NCI-H2196 (cell line): ENCODE results near the gene RYR1.
"Not testable (repeated sequence)": the region's sequence is repeated elsewhere in the genome, so short reads cannot be mapped to it uniquely, and the experiment has no call there.

ENCODE experiments used
- DNase-seq: peaks from one replicate; lab custom pipeline; 2025; ENCODE audit not compliant: unreplicated experiment; lab: John Stamatoyannopoulos, UW

RYR1 gene

DNA sequence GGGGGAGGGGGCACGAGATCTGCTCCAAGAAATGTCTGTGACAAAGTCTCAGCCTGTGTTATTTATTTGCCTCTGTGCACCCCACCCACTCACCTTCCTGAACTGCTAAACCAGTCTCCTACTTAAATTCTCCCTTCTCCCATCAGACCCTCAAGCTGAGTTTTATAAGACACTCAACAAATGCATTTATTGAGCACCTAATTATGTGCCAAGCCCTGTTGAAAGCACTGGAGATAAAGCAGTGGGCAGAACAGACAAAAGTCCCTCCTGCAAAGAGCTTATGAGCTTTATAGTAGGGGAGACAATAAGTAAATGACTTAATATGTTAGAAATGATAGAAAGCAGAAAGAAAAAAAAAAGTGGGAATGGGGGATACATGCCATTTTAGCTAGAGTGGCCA, 34.0 kb upstream of the RYR1 start:
- no peak for DNase-seq

GRCh38 chr19:38400361-38400760, 33.1 kb upstream of the RYR1 start:
- DNase-seq = no peak

- no peak for DNase-seq
These were observed 32.3 kb upstream of the RYR1 start for GRCh38 chr19:38401148-38401547.

GRCh38 chr19:38402623-38402966, 30.9 kb upstream of the RYR1 start:
- DNase-seq = no peak

GRCh38 chr19:38402967-38403674, 30.4 kb upstream of the RYR1 start, which contains the start of gene FAM98C:
Gene FAM98C, plus strand, starts transcription at chr19:38403093. Its CDS starts 61 bp downstream, at chr19:38403154.
- DNase-seq = peak; percentile 97

DNA sequence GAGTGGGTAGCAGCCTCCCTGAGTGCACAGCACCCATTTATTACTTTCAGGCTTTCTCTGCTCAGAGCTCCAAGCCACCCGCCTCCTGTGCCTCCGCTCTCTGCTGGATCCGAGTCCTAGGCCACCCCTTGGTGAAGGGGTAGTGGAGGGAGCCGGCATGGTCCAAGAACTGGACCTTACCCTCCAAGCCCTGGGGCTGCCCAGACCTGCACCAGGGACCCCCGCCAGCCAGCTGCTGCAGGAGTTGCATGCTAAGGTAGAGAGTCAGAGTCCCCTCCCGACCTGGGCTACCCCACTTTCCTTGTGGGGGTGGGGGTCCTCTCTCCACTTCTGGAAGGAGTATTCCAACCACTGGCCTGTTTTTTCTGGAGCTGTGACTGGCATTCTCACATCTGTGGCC, 28.6 kb upstream of the RYR1 start:
- no peak for DNase-seq

- no peak for DNase-seq
These were observed 28.2 kb upstream of the RYR1 start for GRCh38 chr19:38405276-38405675.

- no peak for DNase-seq
These were observed 23.8 kb upstream of the RYR1 start for GRCh38 chr19:38409631-38410133.

- DNase-seq = not testable (repeated sequence)
These were observed 23.1 kb upstream of the RYR1 start for GRCh38 chr19:38410407-38410806.

DNA sequence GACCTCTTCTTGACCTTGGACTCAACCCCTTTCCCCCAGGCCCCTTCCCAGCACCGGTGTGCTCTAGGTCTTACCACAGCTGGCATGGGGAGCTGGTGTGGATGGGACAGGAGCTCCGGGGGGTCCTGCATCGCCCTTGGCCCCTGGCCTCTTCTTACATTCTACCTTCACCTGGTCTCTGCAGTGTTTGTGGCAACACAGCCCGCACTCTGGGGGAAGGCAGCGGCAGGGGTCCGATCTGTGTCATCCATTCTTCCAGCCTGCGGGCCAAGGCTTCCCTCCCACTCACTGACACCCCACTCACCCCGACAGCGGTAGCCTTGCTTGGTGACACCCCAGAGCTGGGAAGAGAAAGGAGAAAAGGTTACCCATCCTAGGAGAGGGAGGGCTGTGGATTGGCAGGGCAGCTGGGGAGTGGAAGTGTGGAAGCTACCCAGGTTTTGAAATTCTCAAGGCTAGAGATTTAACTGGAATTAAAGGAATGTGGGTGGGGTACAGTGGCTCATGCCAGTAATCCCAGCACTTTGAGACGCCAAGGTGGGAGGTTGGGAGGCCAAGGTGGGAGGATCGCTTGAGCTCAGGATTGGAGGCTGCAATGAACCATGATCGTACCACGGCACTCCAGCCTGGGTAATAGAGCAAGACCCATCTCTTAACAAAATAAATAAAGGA, 22.3 kb upstream of the RYR1 start:
- no peak for DNase-seq

GRCh38 chr19:38411898-38412297, 21.6 kb upstream of the RYR1 start:
- DNase-seq = not testable (repeated sequence)

GRCh38 chr19:38412491-38412890, 21.0 kb upstream of the RYR1 start:
- DNase-seq = no peak

DNA sequence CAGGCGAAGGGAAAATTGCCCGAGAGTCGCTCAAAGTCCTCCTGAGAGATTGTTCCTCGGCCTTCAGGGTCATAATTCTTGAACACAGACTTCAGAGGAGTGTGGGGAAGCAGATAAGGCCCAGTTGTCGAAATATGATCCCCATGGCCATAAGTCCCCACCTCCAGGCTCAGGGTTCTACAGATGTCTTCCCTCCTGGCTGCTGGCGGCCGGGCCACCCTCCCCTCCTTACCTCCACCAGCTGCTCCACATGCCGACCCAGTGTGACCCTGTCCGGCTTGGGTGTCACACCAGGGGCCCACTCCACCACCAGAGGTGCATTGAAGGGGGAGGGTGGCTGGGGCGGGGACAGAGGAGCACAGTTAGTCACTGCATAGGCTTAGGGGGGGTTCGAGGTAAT, 20.5 kb upstream of the RYR1 start:
- no peak for DNase-seq

- DNase-seq = no peak
These were observed 20.1 kb upstream of the RYR1 start for GRCh38 chr19:38413416-38413815.

DNA sequence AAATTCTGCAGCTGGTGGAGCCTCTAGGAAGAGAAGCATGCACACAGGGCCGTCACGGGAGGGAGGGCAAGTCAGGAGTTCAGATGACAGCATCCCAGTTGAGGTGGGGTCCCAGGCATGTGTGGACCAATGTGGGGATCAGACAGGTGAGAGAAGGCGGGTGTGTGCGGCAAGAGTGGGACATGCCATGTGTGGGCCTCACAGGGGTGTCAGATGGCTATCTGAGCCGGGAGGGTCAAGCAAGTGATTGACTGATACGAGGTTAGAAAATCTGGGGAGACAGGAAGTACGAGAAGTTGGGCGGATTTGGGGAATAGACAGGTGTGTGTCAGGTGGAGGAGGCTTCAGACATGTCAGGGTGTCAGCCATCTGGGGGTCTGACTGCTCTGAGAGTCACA, 16.3 kb upstream of the RYR1 start:
- DNase-seq = no peak

DNA sequence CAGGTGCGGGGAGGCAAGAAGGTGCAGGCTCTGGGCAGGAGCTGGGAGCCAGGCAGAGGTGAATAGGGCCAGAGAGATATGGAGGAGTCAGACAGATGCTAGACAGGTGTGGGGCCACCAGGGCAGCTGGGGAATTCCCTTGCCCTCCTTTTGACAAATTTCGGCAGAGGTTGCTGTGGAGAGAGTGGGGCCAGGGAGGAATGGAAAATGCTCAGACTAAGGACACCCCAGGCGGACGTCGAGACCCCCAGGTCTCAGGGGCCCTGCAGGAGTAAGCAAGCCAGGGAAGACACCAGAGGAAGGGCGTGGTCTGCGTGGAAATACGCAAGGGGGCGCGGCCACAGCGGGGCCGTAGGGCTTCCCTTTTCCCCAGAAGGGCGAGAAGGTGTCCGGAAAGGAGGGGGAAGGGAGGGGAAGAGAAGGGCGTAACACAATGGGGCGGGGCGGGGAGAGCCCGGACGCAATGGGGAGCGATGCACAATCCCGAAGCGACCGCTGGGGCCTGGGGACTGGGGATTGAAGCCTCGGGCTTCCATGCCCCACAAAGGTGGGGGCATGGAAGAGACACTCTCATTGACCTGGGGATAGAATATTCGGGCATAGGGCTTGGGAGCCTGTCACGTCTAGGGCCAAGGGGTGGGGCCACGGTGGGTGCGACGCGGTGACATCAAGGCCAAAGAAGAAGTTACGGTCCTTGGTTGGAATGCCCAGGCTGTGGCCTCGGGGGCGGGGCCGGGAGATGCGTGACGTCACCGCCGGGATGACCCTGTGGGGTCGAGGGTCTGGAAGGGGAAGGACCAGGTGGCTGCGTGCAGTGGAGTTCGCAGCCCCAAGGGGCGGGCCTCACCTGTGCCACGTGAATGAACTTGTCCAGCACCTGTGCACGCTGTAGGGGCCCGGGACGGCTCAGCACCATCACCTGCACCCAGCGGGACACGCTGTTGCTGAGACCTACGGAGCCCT, 15.7 kb upstream of the RYR1 start:
- DNase-seq = no peak

- DNase-seq = no peak
These were observed 12.6 kb upstream of the RYR1 start for GRCh38 chr19:38420935-38421334.

- DNase-seq = no peak
These were observed 11.6 kb upstream of the RYR1 start for GRCh38 chr19:38421856-38422255.

DNA sequence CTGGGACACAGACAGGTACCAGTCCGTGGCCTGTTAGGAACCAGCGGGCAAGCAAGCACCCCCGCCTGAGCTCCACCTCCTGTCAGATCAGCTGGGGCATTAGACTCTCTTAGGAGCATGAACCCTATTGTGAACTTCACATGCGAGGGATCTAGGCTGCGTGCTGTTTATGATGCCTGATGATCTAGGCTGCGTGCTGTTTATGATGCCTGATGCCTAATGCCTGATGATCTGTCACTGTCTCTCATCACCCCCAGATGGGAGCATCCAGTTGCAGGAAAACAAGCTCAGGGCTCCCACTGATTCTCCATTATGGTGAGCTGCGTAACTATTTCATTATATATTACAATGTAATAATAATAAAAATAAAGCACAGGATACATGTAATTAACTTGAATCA, 11.1 kb upstream of the RYR1 start:
- DNase-seq = no peak

GRCh38 chr19:38424272-38424671, 9.2 kb upstream of the RYR1 start:
- DNase-seq = no peak

DNA sequence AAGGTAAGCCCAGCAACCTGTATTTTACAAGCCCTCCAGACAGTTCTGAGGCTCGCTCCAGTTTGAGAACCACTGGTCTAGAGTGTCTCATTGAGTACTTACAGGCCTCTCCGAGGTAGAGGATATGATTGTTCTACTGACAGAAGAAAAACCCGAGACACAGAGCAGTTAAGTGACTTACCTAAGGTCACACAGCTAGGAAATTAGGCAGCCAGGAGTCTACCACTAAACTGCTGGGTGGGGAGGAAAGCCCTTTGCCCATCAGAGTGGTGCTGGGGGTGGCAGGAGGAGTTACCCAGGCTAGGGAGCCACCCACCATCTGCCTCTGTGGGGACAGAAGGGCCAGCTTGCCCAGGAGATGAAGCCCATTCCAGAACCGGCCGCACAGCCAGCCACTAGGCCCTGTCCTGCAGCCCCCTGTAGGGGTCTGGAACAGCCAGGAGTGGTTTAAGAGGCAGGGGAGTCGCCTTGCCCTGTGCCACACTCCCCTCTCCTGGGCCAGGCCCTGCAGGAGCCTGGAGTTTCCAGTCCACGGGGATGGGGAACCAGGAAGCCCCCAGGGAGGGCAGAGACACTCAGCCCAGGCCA, 8.2 kb upstream of the RYR1 start:
- DNase-seq = no peak
